ENCODE measurements around the gene NOA1.

The NOA1 gene

DNA sequence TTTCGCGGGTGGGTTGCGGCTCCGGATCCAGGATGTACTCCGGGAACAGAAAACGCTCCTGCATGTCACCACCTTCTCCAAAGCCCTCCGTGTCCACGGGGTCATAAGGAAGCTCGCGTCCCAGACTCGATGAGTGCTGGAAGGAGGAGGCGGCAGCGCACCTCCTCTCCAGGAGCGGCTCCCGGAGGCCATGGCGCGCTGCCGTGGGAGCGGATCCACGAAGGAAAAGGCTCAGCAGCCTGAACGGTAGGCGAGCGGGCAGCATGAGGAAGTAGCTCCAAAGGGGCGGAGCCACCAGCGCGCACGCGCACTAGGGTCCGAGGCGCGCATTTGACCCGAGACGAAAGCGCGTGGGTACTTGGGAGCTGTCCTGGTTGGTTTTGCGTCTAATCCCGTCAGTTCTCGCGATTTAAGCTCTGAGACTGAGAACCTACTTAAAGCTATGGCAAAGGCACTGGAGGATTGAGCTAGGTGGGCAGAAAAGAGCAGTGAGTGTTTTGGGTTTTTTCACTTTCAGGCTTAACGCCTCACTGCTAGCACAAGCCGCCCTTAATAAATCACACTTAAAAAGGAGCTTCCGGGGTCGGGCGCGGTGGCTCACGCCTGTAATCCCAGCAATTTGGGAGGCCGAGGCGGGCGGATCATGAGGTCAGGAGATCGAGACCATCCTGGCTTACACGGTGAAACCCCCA lies at the start of gene NOA1:
Gene NOA1 (minus strand): TSS at position 286 of the 692 bp plus-strand sequence. CDS start 21 bp downstream, at position 265.
- peak; percentile 96 for DNase-seq

DNA sequence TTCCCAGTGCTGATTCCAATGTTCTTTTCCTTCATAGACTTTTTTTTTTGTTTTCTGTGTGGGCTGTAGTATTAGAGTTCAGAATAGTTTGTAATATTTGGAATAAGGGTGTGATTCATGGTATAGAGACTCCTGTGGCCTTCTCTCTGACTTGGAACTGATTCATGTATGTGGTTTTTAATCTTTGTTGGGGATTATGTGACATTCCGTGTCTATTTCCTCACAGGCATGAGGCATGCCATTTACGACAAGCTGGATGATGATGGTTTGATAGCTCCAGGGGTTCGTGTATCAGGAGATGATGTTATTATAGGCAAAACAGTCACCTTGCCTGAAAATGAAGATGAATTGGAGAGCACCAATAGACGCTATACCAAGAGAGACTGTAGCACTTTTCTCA lies 45.7 kb upstream of the NOA1 start:
- DNase-seq = no peak

DNA sequence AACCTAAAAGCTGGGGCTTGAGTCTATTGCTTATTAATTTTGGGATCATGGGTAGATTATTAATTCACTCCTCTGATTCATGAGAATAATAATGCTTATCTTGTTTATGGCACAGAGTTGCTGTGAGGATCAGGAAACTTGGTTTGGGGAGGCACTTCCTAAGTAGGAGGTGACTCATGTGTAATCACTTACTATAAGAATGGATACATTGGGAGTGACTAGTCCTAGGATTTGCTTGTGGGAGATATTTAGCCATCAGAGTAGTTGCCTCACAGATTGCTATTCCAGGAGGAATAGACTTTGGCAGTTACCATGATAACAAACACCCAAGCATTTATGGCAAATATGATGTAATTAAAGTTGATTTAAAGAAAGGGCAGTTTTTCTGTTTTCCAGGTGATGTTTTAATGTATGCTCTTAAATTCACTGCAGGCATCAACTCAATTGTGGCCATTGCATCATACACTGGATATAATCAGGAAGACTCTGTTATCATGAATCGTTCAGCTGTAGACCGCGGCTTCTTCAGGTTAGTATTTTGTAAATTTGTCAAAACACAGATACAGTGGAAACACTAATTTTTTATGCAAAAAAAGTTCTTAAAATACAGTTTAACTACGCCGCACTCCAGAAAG lies 43.2 kb upstream of the NOA1 start:
- no peak for DNase-seq

DNA sequence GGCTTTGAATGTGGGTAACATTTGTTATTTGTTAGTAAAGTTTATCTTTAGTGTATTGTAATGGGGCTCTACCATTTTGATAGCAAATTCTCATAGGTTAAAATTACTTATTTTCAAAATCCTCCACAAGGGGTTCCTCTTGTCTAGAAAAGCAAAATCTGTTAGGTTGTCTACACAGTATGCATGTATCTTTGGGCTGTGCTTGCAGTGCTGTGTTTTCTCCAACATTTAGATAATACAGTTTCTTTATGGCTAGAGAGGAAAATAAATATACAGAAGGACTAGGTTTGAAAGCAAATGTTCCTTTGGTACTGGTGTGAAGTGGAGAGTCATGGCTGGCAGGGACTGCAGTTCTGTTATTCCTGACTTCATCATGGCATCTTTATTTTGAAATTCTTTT lies 41.6 kb upstream of the NOA1 start:
- DNase-seq = no peak

DNA sequence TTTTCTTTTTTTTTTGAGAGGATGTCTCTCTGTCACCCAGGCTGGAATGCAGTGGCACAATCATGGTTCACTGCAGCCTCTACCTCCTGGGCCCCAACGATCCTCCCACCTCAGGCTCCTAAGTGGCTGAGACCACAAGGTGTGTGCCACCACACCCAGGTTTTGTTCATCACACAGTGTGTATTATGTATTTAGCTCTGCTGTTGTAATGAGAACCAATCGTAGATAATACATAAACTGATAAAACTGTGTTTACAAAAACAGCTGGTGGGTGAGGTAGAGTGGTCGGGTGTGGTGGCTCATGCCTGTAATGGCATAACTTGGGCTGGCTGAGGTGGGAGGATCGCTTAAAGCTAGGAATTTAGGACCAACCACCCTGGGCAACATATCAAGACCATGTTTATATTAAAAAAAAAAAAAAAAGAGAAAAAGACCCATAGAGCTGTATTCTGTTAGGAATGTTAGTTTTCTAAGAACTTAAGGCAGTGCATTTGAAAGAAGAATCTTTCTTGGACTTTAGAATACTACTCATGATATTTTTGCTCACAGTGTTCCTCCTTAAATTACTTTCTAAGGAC lies 36.2 kb upstream of the NOA1 start:
- no peak for DNase-seq

DNA sequence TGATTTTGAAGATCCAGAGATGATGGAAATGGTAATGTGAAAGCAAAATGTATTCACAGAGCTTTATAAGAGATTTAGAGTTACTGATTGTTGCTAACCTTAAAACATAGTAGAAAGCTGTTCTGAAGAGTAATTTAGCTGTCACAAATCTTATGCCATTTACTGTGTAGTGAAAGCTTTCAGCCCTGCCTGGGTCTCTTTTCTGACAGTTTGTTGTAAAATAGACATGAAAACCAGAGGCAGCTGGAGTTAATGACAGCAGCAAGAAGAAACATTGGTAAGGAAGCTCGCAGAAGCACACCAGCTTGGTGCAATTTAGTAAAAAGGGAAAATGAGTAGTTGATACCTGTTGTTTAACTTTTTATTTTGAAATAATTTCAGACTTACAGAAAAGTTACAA lies 22.3 kb upstream of the NOA1 start:
- no peak for DNase-seq

DNA sequence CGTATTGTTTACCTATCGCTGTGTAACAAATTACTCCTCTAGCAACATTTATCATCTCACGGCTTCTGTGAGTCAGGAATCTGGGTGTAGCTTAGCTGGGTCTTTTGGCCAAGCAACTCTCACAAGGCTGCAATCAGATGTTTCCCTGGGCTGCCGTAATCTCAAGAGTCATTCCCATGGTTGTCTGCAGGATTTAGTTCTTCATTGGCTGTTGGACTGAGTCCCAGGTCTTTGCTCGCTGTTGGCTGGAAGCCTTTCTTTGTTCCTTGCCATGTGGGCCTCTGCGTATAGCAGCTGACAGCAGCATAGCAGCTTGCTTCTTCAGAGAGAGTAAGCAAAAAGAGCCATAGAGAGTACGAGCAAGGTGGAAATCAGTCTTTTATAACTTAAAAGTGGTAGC lies 18.1 kb upstream of the NOA1 start:
- DNase-seq = no peak

DNA sequence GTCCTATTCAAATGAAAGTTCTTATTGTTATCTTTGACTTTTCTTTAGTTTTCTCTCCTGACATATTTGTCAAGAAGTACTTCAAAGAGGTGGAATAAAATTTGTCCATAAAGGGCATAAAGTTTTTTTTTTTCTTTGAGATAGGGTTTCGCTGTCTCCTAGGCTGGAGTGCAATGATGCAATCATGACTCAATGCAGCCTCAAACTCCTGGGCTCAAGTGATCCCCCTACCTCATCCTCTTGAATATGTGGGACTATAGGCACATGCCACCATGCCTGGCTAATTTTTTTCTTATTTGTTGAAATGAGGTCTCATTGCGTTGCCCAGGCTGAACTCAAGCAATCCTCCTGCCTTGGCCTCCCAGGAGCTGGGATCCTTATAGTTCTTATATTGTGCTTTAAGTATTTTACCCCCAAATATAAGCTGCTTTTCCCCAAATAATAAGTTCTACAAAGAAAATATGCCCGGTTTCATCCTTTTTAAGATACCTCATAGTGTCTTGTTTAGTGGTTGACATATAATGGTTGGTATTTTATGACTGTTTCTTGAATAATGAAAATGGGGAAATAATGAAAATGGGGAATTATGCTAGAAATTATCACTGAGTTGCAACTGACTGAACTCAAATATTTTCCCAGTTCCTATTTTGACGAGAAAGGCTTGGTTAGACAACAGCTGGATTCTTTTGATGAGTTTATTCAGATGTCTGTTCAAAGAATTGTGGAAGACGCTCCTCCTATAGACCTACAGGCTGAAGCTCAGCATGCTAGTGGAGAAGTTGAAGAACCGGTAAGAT lies 12.9 kb upstream of the NOA1 start:
- no peak for DNase-seq

DNA sequence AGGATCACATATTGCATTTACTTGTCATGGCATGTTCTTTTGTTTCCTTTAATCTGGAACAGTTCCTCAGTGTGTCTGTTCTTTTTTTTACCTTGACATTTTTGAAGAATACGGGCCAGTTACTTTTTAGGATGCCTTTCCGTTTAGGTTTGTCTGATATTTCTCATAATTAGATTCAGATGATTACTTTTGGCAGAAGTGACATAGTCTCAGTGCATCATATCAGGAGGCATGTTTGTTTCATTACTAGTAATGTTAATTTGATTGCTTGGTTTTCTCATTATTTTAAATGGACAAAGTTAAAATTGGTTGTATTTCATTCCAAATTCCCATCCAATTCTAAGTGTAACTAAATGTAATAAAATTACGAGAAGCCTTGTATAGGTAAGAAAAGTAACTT lies 9.5 kb upstream of the NOA1 start:
- no peak for DNase-seq

DNA sequence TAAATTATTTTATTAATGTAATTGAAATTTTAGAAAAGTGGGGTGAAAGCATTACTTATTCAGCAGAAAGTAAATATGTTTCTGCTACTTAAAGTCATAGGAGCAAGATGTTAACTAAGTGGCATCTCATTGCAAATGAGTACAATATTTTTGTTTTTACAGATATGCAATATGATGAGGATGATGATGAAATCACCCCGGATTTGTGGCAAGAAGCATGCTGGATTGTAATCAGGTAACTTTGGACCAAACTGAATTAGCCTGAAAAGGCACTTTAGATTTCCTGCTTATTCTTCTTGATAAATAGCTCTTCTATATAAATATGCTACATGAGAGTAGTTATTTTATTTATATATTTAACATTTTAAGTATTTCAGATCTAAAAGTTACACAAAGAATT lies 8.8 kb upstream of the NOA1 start:
- DNase-seq = no peak

DNA sequence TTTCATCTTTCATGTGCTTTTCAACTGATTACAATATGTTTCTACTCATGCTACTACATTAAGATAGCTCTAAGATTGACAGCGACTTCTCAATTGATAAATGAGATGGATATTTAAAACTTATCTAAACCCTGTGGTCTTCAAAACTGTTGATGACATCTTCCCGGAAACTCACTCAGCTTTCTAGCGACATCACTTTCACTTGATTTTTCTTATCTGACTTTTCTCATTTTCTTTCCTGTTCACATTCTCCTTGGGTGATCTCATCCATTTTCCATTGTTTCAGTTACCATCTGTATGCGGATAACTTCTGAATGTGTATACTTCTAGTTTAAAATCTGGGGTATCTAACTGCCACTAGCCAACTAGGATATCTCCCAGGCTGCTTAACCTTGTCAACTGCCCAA lies 4.4 kb upstream of the NOA1 start:
- DNase-seq = no peak

DNA sequence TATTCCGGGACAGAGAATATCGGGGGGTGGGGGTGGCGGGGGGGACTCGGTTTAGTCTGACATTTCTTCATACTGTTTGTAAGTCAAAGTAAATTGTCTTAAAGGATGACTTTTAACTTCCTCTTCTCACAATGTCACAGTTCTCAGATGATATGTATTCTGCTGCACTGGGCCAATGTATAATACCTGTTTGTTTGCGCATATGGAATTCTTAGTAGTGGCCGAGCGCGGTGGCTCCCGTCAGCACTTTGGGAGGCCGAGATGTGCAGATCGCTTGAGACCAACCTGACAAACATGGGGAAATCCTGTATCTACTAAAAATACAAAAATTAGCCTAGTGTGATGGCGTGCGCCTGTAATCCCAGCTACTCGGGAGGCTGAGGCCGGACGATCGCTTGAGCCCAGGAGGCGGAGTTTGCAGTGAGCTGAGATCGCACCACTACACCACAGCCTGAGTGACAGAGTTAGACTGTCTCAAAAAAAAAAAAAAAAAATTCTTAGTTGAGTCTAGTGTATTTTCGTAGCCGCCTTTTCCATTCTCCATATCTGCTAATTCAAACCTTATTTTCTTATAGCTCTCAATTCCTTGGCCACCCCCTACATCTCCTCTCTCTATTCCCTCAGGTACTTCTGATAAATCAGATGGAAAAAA lies 2.1 kb upstream of the NOA1 start:
- no peak for DNase-seq

DNA sequence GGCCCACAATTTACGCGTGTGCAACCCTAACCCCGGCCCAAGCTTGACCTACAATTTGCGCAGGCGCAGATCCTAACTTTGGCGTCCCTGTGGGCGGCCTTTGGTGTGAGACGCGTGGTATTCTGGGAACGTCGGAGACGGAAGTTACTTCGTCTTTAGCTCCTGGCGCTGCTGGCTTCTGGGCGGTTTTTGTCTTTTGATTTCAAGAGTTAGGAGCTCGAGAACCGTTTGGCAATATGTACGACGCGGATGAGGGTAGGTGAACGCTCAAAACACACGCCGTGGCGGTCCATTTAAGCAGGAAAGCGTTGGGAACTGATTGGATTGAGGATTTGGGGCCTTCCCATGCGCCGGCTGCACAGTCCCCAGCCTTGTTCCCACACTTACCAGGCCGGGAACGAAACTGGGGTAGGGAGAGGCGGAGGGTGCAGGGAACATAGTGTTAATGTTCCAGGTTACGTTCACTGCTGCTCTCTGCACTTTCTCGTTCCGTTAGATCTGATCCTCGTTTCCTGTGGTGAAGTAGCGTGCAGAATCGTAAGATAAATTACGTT lies 1.4 kb upstream of the NOA1 start, which contains the start of gene POLR2B:
Gene POLR2B (plus strand): TSS at position 147 of the 554 bp plus-strand sequence. CDS start 90 bp downstream, at position 237.
- DNase-seq = peak; percentile 95

DNA sequence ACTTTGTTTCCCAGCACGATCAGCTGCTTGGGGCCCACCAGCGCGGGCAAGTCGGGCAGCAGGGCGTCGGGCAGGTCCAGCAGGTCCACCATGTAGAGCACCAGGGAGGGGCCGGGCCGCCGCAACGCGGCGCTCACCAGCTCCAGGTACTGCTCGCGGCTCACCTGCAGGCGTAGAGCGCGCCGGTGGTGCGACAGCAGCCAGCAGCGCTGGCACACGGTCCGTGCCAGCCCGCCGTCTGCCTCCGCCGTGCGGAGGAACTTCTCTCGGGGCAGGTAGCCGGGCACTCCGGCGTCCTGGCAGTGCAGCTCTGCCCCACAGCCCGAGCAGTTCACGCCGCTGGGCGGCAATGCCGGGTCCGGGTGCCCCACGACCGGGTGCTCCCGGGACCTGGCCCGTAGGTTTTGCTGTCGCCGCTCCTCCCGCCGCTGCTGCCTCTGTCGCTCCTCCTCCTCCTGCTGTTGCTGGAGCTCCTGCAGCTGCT lies 527 bp downstream of the NOA1 start:
- DNase-seq = peak; percentile 14

DNA sequence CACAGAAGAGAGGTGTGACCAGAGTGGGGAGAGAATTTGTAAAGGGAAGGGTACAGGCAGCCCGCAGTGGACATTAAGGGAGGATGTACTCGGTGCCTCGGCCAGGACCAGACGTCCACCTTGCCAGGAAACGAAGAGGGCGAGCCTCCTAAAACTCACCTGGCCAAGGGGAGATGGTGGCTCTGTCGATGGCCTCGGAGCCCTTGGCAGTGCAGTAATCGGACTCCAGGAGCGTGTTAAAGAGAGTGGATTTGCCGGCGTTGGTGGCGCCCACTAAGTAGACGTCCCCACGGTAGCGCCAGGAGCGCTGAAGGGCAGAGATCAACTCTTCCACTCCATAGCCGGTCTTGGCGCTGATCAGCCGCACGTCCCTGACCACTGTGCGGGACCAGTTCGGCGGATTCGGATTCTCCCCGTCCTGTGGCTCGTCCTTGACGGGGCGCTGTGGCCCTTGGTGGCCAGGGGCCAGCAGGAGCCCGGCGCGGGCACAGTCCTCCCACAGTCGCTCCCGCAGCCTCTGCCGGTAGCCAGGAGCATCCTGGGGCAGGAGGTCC lies 1.0 kb downstream of the NOA1 start:
- no peak for DNase-seq

DNA sequence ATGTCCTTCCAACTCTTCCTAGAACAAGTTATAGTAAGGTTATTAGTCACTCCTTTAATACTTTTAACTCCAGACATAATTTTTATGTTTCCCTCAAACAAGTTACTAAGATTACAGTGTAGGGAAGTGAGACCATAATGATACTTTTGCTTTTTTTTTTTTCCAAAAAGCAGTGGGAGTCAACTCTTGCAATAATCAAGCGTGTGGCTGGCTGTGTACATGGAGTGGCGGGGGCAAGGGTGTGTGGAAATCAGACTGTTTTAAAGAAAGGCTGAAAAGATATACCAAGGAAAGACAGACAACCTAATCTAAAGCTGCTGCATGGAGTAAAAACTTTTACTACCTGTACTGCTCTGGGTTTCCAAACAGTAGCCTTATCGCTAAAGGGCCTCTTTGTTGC lies 4.1 kb downstream of the NOA1 start:
- DNase-seq = no peak

DNA sequence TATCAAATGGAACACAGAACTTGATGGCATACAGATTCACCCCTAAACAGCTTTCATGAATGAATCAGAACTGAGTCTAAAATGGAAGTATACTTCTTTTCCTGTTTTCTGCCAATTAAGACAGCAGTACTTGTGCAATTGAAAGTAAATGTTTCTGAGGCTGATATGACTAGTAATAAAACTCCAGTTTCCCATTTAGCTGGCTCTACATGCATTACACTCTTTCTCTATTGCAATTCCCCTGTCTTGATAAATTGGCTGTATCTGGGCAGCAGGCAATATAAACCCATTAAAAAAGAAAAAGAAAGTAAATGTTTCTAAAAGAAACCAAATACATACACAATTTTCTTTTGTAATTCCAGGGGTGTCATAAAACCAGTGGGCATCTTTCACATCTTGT lies 4.6 kb downstream of the NOA1 start:
- no peak for DNase-seq

DNA sequence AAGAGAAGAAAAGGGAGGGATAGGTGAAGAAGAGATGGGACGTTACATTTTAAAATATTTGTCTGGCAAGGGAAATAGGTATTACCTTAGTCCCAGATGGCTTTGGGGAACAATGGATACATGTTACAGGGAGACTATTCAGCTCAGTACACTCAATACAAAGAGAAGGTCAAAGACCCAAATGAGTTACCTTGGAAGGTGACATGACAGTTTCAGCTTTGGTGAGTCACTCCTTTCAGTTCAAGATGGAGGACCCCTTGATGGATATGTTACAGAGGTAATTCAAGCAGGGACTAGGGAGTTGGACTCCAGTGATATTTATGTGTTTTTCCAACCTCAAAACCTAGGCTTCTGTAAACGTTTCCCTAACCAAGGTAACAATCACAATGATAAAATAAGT lies 5.0 kb downstream of the NOA1 start:
- no peak for DNase-seq

DNA sequence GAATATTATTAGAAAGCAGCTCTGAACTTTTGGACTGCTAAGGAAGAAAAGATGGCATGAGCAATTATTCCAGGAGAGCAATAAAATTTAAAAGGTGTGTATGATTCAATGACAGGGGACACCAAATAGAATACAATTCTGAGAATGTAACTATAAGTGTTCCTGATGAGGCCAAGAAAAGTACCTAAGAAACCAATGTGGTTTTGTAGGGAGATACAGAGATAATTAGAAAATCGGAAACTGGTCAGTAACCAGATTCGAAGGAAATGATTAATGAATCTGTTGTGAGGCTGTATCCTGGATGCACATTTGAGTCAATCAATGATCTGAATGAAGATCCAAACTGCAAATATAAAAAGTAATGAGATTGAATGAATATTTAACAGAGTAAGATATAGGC lies 6.0 kb downstream of the NOA1 start:
- no peak for DNase-seq

DNA sequence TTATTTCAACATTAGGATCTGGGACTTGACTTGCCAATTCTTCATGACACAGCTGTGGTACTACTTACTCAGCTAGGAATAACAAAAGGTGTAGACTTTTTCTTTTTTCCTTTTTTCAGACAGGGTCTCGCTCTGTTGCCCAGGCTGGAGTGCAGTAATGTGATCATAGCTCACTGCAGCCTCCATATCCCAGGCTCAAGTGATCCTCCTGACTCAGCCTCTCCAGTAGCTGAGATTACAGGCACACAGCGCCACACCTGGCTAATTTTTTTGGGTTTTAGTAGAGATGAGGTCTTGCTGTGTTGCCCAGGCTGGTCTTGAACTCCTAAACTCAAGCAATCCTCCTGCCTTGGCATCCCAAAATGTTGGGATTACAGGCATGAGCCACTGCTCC lies 16.3 kb downstream of the NOA1 start:
- DNase-seq = no peak

DNA sequence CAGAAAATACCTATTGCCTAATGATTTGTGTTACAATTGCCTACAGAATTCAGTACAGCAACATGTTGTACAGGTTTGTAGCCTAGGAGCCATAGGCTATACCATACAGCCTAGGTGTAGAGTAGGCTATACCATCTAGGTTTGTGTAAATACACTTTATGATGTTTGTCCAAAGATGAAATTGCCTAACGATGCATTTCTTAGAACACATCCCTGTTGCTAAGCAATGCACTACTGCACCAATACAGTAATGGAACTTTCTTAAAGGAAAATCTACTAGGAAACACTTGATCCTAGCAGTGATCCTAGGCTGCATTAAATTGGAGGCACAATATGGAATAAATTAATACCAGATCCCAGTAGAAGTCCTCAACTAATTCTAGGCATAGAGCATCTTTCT lies 18.3 kb downstream of the NOA1 start:
- DNase-seq = no peak

DNA sequence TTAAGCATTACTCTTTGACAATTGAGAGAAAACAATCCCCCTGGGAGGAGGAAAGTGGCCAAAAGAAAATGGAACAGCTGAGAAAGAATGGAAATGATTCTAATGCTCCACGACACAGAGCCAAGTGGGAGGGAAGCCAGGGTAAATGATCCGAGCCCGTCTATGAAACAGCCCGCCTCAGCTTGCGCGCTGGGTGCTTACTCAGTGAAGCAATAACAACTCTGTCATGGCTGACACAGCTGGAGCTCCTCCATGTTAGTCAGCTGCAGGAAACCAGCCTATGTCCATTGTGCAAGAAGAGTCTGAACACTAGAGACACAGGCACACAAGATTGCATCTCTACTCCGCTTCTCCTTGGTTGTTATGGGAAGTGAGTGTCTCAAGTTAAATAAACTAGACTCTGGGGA lies 19.3 kb downstream of the NOA1 start:
- peak; percentile 4 for DNase-seq

All from NCI-H774 (cell line).